ENCODE results near the gene MAP1B.

The MAP1B gene

GRCh38 chr5:72101828-72102227, 5.4 kb upstream of the MAP1B start:
- no peak for DNase-seq

- no peak for DNase-seq
These were observed 501 bp upstream of the MAP1B start for GRCh38 chr5:72106817-72107130.

DNA sequence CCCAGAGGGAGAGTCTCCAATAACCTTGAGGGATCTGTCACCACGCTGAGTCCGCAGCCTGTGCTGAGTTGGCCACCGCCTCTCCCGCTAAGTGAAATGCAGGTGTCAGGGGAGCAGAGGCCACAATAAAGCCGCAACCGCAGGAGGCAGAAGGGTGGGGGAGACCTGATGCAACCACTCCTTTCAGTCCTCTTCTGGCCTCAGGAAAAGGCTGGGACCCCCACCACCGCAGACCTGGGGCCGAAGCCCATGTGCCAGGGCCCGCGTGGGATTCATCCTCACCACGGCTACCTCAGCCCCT, 576 bp downstream of the MAP1B start:
- DNase-seq, result no peak

DNA sequence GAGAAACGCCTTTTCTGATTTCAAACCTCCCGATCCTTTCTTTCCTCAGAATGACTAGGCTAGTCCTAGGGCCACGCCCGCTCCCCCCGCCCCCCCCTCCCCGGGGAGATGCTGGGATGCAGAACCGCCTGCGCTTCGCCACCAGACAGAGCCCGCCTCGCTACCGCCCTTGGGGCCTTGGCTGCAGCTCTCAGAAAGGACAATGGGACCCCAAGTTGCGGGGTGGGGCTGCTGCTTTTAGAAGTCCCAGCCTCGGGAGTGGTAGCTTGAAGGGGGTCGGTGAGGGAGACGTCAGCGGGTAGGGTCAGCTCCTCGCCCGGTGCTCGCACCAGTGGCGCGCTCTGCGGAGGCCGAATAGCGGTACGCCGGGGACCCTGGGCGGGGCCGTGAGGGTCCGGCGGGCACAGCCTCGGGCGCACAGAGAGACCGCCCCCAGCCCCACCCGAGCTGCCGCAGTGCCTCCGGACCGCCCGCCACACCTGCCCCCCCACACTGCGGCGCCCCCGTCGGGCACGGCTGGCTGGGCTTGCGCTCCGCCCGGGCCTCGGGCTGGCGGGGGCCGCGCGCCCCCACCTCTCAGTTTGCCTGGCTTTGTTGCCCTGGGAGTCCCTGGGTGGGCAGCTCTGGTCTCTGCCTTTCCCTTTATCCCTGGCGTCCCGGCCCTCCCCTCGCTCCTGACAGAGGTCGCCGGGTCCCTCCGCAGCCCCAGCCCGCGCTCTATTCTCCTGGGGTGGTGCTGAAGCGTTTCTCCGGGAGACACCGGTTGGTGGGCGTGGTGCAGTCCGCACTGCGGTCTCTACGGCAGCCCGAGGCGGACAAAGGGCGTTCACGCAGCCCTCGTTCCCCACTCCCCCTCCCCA, 1.2 kb downstream of the MAP1B start:
- DNase-seq, result peak; percentile 68 to 75

DNA sequence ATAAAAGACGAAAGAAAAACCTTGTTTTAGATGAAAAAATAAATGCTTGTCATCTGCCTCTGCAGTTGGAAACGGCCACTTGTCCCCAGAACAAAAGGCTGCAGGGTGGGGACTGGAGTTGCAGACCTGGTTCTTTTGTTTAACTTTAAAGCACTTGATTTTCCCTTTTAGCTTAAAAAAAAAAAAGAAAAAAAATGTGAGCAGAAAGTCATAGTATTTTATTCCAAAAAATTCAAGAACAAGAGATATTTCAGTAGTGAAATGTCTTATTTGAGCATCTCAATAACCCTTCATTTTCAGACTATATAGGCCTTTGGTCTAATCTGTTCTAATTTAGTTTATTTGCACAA, 1.8 kb downstream of the MAP1B start:
- no peak for DNase-seq

- DNase-seq, result no peak
These were observed 2.4 kb downstream of the MAP1B start for GRCh38 chr5:72109625-72110024.

- no peak for DNase-seq
These were observed 3.2 kb downstream of the MAP1B start for GRCh38 chr5:72110394-72111013.

DNA sequence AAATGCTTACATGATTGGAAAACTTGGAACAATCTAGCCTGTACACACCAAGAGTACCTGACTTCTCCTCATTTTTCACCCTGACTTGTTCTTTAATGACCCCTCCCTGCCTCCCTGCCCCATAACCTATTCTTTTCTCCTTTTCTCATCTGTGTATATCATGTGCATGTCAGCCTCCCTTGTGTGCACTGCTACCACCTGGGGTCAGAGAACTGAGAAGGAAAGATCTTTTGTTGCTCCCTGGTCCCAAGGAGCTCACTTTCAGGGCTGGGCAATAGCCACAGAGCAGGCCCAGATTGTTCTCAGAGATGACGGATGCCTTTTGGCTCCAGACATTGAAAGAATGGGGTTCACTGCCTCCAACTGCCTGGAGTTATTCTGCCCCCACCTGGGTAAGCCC, 5.1 kb downstream of the MAP1B start:
- DNase-seq, result no peak

DNA sequence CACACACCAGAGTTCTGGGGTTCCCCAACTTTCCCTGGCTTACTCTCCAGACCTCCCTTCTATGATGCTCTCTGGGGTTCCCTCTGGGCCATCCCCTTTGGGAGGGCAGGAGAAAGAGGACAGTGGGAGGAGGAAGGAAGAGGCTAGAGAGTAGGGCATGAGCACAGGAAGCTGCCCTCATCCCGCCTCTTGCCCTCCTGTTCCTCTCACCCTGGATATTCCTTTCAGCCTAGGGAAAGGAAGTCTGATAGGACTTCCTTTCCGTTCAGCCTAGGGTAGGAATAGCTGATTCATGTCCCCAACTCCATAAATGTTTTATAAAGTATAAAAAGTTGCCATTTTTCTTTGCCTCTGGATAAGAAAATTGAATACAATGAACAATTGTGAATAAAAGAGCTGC, 7.4 kb downstream of the MAP1B start:
- DNase-seq, result no peak

GRCh38 chr5:72115296-72115695, 8.0 kb downstream of the MAP1B start:
- DNase-seq, result no peak

GRCh38 chr5:72117307-72117706, 10.0 kb downstream of the MAP1B start:
- no peak for DNase-seq

GRCh38 chr5:72121052-72121779, 13.9 kb downstream of the MAP1B start:
- no peak for DNase-seq

- DNase-seq, result no peak
These were observed 14.6 kb downstream of the MAP1B start for GRCh38 chr5:72121780-72122445.

GRCh38 chr5:72122602-72123001, 15.3 kb downstream of the MAP1B start:
- no peak for DNase-seq

- no peak for DNase-seq
These were observed 16.6 kb downstream of the MAP1B start for GRCh38 chr5:72123764-72124376.

DNA sequence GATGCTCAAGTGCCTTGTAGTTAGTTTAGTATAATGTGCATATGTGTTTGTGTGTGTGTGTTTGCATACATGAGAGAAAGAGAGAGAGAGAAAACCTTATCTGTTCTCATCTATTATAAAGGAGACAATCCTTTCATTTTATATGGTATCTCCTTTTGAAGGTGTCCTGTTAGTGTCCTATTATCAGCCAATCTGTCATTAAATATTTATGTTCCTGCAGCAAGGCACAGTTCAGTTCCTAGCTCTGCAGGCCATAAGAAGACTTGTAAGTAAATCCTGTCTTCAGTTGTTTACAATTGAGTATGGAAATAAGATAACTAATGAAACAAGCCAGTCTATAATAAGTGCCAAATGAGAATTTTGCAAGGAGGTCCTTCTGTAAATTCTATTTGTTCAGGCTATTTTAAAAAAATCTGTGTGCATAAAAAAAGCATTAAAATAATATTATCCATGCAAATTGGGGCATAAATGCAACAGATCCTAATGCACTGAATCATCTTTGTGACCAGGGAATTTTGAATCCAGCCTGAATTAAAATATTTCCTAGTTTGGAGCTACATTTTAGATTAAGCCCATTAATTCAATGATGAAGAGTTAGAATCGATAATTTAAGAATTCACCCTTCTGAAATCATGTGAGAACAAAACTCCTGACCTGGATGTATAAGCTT, 18.1 kb downstream of the MAP1B start:
- DNase-seq, result no peak

DNA sequence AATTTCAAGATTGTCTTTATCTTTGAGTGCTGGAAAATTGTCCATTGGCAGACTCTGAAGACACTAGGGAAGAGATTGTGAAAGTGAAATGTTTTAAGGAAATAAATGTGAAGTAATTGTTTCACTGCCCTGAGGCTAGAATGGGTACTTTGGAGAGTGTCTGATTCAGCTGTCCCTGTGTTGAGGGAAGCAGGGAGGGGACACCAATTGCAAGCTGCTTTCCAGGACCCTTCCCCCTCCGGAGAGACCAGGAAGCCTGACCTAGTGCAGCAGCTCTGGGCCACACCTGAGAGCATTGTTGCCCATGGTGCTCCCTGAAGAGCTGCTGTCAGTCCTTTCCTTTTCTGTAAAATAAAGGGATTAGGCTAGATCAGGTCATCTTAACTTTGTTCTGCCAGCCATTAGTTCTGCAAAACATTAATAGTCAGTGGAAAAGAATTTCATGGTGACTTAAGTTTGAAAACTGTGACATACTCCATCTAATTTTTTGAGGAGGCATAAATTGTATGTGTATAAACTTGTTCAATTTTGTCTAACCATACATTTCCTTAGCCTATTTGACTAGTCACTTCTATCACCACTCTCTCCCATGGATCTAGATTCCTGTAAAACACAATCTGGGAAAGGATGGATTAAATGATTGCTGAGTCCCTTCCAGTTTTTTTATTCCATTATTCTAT, 18.8 kb downstream of the MAP1B start:
- no peak for DNase-seq

DNA sequence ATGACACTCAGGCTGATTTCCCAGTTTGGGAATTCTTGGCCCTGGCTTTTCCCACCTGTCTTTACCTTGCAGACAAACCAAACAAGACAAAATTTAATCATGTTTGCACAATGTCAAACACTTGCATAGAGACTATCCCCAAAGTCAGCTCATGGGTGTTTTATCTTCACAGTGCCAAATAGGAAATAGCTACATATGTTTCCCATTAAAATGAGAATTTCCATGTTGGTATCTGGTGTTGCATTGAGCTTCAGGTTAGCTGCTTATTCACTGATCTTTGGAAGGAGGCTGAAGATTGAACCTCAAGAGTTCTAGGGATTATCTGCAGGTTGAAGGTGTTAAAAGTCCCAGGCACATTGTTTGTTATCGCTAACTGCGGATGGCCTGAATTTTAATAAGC, 19.5 kb downstream of the MAP1B start:
- DNase-seq, result no peak

DNA sequence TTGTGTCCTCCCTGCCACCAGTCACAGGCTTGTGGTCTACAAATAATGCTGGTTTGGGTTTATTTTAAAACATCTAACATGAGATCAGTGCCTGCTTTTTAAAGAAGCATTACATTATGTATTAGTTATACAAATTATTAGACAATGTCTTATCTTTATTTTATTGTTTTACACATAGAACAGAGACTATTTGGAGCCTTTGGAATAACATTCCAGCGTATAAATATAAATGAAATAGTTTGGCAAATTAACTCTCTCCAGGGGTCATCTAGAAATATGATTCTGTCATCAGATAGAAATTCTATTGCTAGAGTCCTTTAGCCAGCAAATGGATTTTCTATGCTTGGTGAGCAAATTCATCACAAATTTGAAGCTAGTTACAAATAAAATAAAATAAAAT, 22.4 kb downstream of the MAP1B start:
- DNase-seq, result no peak

GRCh38 chr5:72130351-72130761, 23.1 kb downstream of the MAP1B start:
- DNase-seq, result no peak

- DNase-seq, result no peak
These were observed 26.1 kb downstream of the MAP1B start for GRCh38 chr5:72133212-72133990.
